HAP-1 (cell line): ENCODE data around the gene FAM219A.

Experiments used
- DNase-seq, 2 experiments: peaks; one replicate each; pipeline ENCODE4 v3.0.0-alpha.2; 2016 to 2020; ENCODE audit warnings: low spot score in 2 of 2
- H3K27me3 ChIP-seq: fragments of 250-450 bp; sonication (Bioruptor Pico); 2 replicates; pipeline ENCODE4 v1.5.1; 2020; ENCODE audit warnings: low read depth, mild to moderate bottlenecking, moderate library complexity
- H3K36me3 ChIP-seq: fragments of 250-450 bp; sonication (Bioruptor Pico); replicated peaks from 2 replicates; pipeline ENCODE4 v1.5.1; 2020; ENCODE audit warnings: mild to moderate bottlenecking
- H3K4me1 ChIP-seq: fragments of 250-450 bp; sonication (Bioruptor Pico); 2 replicates; pipeline ENCODE4 v1.5.1; 2020; ENCODE audit warnings: mild to moderate bottlenecking
- H3K4me3 ChIP-seq: fragments of 250-450 bp; sonication (Bioruptor Pico); 2 replicates; pipeline ENCODE4 v1.5.1; 2020; ENCODE audit warnings: mild to moderate bottlenecking, moderate library complexity
- H3K9me3 ChIP-seq: fragments of 250-450 bp; sonication (Bioruptor Pico); 2 replicates; pipeline ENCODE4 v1.5.1; 2020; ENCODE audit warnings: mild to moderate bottlenecking, moderate library complexity
- in situ Hi-C: fragments of 300-500 bp; cut with MboI; formaldehyde crosslinking; loops from 3 replicates; pipeline ENCODE4 v1.14.3; 2020; ENCODE audit warnings: low sequenced_read_pairs, inconsistent platforms, mixed read lengths

The FAM219A gene

GRCh38 chr9:34399729-34400128 is 58.6 kb downstream of the FAM219A start:
- Histone ChIP-seq H3K4me3 (no peak overlapping the region), H3K9me3 (no peaks in the 10 kb centered on the region)
- in situ Hi-C loops = loop anchor here (10.0 kb wide), 1 partner anchor 95 kb away; no protein-coding TSS in a partner anchor

GRCh38 chr9:34398875-34399274 is 59.5 kb downstream of the FAM219A start:
- H3K27me3 ChIP-seq = no peaks in the 10 kb centered on the region
- peaks cover 25% of the 10 kb centered on the region for H3K36me3 ChIP-seq
- no peaks in the 10 kb centered on the region for H3K9me3 ChIP-seq
- in situ Hi-C loops = no loop called here
- no peak for DNase-seq
- no peak overlapping the region for H3K4me3 ChIP-seq
- no peaks in the 10 kb centered on the region for H3K4me1 ChIP-seq

More at GRCh38 chr9:34399729-34400128, 58.6 kb downstream of the FAM219A start:
- peaks cover 25% of the 10 kb centered on the region for H3K36me3 ChIP-seq
- no peak for DNase-seq
- H3K4me1 ChIP-seq = no peaks in the 10 kb centered on the region
- no peaks in the 10 kb centered on the region for H3K27me3 ChIP-seq

- in situ Hi-C loops = no loop called here
- H3K36me3 ChIP-seq = peaks cover 8% of the 10 kb centered on the region; the same call in 1 of the 2 replicates
- DNase-seq = no peak
- H3K4me3 ChIP-seq = no peak overlapping the region
- no peaks in the 10 kb centered on the region for H3K4me1 ChIP-seq
- H3K27me3 ChIP-seq = no peaks in the 10 kb centered on the region
- no peaks in the 10 kb centered on the region for H3K9me3 ChIP-seq
Observed at GRCh38 chr9:34396276-34397214, 61.8 kb downstream of the FAM219A start.

GRCh38 chr9:34392511-34392910 is 65.9 kb downstream of the FAM219A start:
- Histone ChIP-seq H3K4me1 (no peaks in the 10 kb centered on the region), H3K36me3 (no peaks in the 10 kb centered on the region; the same call in 1 of the 2 replicates), H3K9me3 (no peaks in the 10 kb centered on the region), H3K27me3 (no peaks in the 10 kb centered on the region), H3K4me3 (no peak overlapping the region)
- in situ Hi-C loops = no loop called here
- DNase-seq = no peak

- Histone ChIP-seq H3K4me1 (no peaks in the 10 kb centered on the region), H3K27me3 (no peaks in the 10 kb centered on the region), H3K9me3 (no peaks in the 10 kb centered on the region), H3K36me3 (no peaks in the 10 kb centered on the region), H3K4me3 (no peak overlapping the region)
- in situ Hi-C loops = no loop called here
- DNase-seq = peak in 1 of 2 experiments; percentile 5
Observed at GRCh38 chr9:34387239-34387638, 71.1 kb downstream of the FAM219A start.

GRCh38 chr9:34386656-34387055 is 71.7 kb downstream of the FAM219A start:
- Histone ChIP-seq H3K4me3 (no peak overlapping the region), H3K9me3 (no peaks in the 10 kb centered on the region), H3K36me3 (no peaks in the 10 kb centered on the region), H3K4me1 (no peaks in the 10 kb centered on the region), H3K27me3 (no peaks in the 10 kb centered on the region)
- in situ Hi-C loops = no loop called here
- peak in 1 of 2 experiments; percentile 2 for DNase-seq

- Histone ChIP-seq H3K27me3 (no peaks in the 10 kb centered on the region), H3K36me3 (no peaks in the 10 kb centered on the region), H3K4me1 (no peaks in the 10 kb centered on the region), H3K4me3 (no peak overlapping the region), H3K9me3 (no peaks in the 10 kb centered on the region)
- peak in 1 of 2 experiments; percentile 6 for DNase-seq
- in situ Hi-C loops = no loop called here
Observed at GRCh38 chr9:34385561-34386230, 72.7 kb downstream of the FAM219A start.

- Histone ChIP-seq H3K36me3 (no peaks in the 10 kb centered on the region), H3K9me3 (no peaks in the 10 kb centered on the region), H3K27me3 (no peaks in the 10 kb centered on the region), H3K4me3 (no peak overlapping the region), H3K4me1 (peaks cover 3% of the 10 kb centered on the region)
- DNase-seq = peak in 1 of 2 experiments; percentile 1
- in situ Hi-C loops = no loop called here
Observed at GRCh38 chr9:34384368-34385165, 73.8 kb downstream of the FAM219A start.

GRCh38 chr9:34383904-34384303 is 74.5 kb downstream of the FAM219A start:
- in situ Hi-C loops = no loop called here
- no peaks in the 10 kb centered on the region for H3K36me3 ChIP-seq
- H3K9me3 ChIP-seq = no peaks in the 10 kb centered on the region
- no peaks in the 10 kb centered on the region for H3K27me3 ChIP-seq
- no peak overlapping the region for H3K4me3 ChIP-seq
- peak in 1 of 2 experiments; percentile 1 for DNase-seq
- peaks cover 7% of the 10 kb centered on the region for H3K4me1 ChIP-seq

- in situ Hi-C loops = no loop called here
- no peaks in the 10 kb centered on the region for H3K9me3 ChIP-seq
- no peaks in the 10 kb centered on the region for H3K27me3 ChIP-seq
- no peak for DNase-seq
- H3K36me3 ChIP-seq = no peaks in the 10 kb centered on the region
- no peak overlapping the region for H3K4me3 ChIP-seq
- peaks cover 7% of the 10 kb centered on the region for H3K4me1 ChIP-seq
Observed at GRCh38 chr9:34382879-34383278, 75.5 kb downstream of the FAM219A start.

GRCh38 chr9:34382054-34382453 is 76.3 kb downstream of the FAM219A start:
- no peak for DNase-seq

GRCh38 chr9:34381323-34381722 is 77.0 kb downstream of the FAM219A start:
- Histone ChIP-seq H3K4me3 (no peak overlapping the region), H3K9me3 (no peaks in the 10 kb centered on the region), H3K36me3 (no peaks in the 10 kb centered on the region), H3K27me3 (no peaks in the 10 kb centered on the region), H3K4me1 (peaks cover 7% of the 10 kb centered on the region)
- in situ Hi-C loops = no loop called here
- no peak for DNase-seq

More at GRCh38 chr9:34382054-34382453, 76.3 kb downstream of the FAM219A start:
- H3K9me3 ChIP-seq = no peaks in the 10 kb centered on the region
- no peaks in the 10 kb centered on the region for H3K27me3 ChIP-seq
- in situ Hi-C loops = no loop called here
- no peaks in the 10 kb centered on the region for H3K36me3 ChIP-seq
- H3K4me1 ChIP-seq = peaks cover 7% of the 10 kb centered on the region
- H3K4me3 ChIP-seq = no peak overlapping the region

GRCh38 chr9:34380511-34381315 is 77.7 kb downstream of the FAM219A start:
- Histone ChIP-seq H3K27me3 (no peaks in the 10 kb centered on the region), H3K36me3 (no peaks in the 10 kb centered on the region), H3K4me1 (peaks cover 7% of the 10 kb centered on the region), H3K4me3 (no peak overlapping the region), H3K9me3 (no peaks in the 10 kb centered on the region)
- DNase-seq = no peak
- in situ Hi-C loops = no loop called here
